ENCODE measurements around the gene CYP2E1.
"Not testable (repeated sequence)": the region's sequence is repeated elsewhere in the genome, so short reads cannot be mapped to it uniquely, and the experiment has no call there.

CYP2E1 gene

GRCh38 chr10:133569801-133570200, 42.6 kb downstream of the CYP2E1 start:
- DNase-seq (ENCODE audit: low read depth, low spot score): not testable (repeated sequence)

- DNase-seq (ENCODE audit: low read depth, low spot score): not testable (repeated sequence)
These were observed 44.9 kb downstream of the CYP2E1 start for GRCh38 chr10:133572055-133572454.

GRCh38 chr10:133573460-133573859, 46.3 kb downstream of the CYP2E1 start:
- not testable (repeated sequence) for DNase-seq (ENCODE audit: low read depth, low spot score)

GRCh38 chr10:133577037-133577436, 49.9 kb downstream of the CYP2E1 start:
- not testable (repeated sequence) for DNase-seq (ENCODE audit: low read depth, low spot score)
